ENCODE results near the gene SEMA3G.

SEMA3G gene

DNA sequence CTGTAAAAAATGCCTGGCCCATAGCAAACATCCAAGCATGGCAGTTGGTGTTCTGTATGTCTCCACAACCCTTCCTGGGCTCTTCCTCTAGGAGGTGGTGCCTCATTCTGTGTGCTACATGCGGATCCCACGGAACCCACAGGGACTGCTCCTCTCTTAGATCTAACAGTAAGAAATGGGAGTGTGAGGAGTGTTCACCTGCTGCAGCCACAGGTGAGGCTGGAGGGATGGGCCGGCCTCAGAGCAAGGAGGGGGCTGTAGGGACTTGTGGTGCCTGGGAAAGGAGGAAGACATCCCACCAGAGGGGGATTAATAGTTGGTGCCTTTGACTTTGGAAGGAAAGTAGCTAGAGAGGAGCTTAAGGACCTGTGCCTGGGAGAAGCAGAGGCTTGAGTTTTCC lies 22.2 kb downstream of the SEMA3G start:
- in situ Hi-C loops (cut with MboI; ENCODE audit: low sequenced_read_pairs), result no loop called here

DNA sequence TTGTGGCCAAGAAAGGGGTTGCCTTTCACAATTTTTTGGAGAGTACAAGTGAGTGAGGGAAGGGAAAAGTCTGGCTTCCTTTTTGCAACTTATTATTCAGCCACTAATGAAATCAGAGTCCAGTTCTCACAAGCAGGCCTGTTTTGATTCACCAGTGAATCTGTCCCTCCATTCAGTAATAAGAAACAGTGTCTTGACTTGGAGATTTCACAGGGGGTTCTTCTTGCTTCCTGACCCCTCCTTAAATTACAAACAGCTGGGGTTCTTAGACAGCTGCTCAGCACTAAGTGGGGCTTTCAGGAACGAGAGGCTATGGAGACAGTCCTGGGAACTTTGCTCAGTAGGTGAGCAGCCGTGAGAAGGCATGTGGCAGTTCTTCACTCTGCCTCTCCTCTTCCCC lies 24.5 kb downstream of the SEMA3G start:
- in situ Hi-C loops (cut with MboI; ENCODE audit: low sequenced_read_pairs), result no loop called here

DNA sequence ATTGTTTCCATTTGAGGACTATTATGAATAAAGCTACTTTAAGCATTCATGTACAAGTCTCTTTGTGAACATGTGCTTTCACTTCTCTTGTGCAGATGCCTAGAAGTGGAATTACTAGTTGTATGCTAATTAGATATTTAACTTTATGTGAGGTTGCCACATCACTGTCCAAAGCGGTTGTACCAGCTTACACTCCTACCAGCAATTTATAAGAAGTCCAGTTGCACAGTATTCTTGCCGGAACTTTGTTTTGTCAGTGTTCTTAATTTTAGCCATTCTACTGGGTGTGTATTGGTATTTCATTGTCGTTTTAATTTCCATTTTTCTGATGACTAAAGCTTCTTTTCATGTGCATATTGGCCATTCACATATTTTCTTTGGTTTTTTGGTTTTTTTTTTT lies 29.1 kb downstream of the SEMA3G start:
- in situ Hi-C loops (cut with MboI; ENCODE audit: low sequenced_read_pairs), result no loop called here

DNA sequence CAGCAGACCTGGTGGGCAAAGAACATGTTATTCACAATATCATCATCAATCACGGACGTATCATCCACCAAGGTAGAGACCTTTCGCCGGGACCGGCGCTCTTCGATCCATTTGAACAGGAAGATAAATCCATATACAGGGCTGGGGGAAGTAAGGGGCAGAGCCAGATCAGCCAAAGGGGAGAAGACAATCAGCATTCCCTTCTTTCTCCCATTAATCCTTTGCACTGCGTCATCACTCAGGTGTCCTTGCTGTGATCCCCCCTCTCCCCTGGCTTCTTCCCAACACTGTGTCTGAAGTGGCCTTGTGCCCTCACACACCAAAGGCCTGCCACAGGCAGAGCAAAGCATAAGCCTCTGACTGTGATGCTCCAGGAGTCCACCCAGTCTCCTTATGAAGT lies 36.4 kb downstream of the SEMA3G start:
- in situ Hi-C loops (cut with MboI; ENCODE audit: low sequenced_read_pairs), result no loop called here

DNA sequence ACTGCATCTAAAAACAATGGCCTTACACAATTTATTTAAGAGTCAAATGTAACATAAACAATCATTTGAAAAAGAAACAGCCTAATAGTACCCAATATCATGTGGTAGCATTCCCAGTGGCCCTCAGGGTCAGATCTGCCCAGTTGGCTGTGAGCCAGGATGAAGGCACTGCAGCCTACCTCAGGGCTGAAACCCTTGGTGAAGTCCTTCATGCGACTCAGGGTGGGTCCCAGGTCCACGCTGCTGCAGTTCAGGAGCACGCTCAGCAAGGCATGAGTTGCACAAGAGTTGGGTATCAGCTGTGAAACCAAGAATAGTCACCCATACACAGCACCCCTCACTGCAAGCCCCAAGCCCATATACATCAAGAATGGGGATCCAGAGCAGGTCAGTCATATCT lies 37.1 kb downstream of the SEMA3G start:
- in situ Hi-C loops (cut with MboI; ENCODE audit: low sequenced_read_pairs), result no loop called here

DNA sequence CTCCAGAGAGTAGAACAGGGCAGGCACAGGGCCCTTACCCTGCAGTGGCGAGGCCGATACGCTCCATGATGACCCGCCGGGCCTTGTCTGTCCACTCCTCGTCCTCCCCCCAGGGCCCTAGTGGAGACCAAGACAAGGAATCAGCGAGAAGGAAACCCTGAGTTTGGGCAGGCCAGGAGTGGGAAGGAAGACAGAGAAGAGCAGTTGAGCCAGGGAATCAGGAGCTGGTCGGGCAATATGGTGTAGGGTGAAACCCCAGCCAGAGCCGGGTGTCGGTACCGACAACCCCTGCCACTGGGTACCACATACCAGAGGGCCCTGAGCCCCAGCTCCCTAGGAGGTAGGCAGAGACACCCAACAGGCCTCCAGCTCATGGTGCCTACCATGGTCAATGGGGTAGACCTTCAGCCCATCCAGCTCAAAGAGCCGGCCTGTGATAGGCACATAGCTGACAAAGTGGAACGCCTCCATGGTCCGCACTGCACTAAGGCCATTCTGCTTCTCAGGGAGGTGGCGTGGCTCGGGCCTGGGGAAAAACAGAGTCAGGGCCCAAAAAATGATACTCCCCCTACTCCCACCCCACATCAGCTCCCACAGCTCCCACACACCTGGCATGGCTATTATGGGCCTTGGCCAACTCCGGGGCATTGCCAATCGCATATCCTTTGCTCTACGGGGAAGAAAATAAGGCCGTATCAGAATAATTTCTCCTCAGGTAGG lies 38.0 kb downstream of the SEMA3G start:
- in situ Hi-C loops (cut with MboI; ENCODE audit: low sequenced_read_pairs), result no loop called here

DNA sequence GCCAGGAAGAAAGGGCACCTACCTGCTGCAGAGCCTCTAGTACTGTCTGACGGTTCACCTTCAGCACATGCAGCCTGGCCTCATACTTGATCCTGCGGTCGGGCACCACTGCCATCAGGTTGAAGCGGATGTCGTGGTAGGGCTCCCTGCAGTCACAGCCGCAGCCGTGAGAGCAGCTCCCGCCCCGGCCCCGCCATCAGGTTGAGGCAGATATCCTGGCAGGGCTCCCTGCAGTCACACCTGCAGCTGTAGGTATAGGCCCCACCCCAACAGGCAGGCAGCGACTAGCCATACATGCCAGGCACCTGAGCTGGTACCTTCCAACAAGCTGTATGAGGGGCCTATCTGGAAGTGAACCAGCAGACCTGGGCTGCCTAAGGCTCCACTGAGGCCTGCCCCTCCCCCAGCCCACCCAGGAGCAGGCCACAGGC lies 38.7 kb downstream of the SEMA3G start:
- in situ Hi-C loops (cut with MboI; ENCODE audit: low sequenced_read_pairs), result no loop called here

DNA sequence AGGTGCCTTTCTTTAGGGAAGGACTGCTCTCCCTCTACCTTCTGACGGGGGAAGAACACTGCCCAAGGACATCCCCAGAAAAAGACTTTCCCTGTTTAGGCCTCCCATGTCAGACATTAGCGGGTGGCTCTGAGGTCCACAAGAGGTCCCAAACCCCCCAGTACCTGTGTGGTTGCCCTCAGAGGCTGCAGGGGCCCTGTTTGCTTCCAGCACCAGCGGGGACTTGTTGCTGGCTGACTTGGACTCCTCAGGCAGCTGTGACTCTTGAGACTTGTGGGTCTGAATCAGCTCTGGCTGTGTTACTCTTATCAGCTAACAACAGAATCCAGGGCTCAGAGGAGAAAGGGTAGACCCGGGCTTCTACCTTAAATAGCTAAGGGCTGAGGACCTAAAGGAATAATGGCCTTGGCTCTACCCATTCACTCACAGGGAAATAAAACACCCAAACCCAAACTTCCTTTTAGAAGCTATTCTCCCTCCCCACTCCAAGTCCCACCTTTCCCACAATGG lies 39.2 kb downstream of the SEMA3G start:
- in situ Hi-C loops (cut with MboI; ENCODE audit: low sequenced_read_pairs), result no loop called here

DNA sequence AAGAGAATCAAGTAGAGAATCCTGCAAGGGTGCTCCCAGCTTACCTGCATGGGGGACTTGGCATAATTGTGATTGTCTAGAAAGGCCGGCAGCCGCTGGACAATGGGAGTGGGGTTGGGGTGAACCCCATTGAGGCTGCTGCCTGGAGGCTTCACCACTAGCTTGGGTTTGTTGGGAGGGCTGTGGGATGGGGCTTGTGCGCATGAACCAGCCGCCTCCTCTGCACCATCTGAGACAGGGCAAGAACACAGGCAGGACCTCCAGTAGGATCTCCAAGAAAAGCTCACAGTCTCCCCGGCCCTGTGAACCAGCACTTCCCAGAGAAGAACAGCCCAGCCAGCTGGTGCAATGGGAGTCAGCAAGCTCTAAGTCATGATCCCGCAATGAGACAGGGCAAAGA lies 39.8 kb downstream of the SEMA3G start:
- in situ Hi-C loops (cut with MboI; ENCODE audit: low sequenced_read_pairs), result no loop called here

DNA sequence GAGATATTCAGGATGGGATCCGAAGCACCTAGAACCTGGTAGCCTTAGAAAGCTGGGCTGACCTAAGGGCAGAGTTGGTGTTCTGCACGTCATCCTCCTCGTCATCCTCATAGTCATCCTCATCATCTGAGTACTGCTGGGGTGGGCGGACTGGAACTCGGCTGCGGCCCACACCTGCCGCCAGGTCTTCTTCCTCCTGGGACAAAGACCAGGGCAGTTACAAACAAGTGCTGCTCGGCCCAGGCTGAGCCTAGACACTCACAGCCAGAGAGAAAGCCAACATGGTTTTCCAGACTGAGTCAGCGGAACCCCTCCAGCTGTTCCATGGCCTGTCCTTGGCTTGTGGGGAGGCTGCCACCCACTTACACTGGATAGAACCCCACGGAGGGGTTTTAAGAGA lies 40.5 kb downstream of the SEMA3G start:
- in situ Hi-C loops (cut with MboI; ENCODE audit: low sequenced_read_pairs), result no loop called here

DNA sequence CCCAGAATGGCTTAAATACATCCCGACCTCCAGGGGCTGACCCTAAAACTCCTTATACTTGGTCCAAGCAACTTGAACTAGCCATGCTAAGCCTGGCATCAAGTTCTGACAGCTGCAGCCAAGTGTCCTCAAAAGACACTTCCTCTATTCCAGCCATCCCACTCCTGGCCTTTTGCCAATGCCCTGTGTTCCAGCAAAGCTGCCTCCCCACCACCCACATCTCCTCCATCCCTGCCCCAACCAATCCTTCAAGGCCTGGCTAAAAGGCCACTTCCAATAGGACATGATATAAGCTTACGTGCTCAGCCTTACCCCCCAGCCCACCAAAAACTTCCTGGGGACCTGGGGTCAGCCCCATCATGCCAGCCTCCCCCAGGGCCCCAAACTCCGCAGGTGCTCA lies 40.9 kb downstream of the SEMA3G start:
- in situ Hi-C loops (cut with MboI; ENCODE audit: low sequenced_read_pairs), result no loop called here

DNA sequence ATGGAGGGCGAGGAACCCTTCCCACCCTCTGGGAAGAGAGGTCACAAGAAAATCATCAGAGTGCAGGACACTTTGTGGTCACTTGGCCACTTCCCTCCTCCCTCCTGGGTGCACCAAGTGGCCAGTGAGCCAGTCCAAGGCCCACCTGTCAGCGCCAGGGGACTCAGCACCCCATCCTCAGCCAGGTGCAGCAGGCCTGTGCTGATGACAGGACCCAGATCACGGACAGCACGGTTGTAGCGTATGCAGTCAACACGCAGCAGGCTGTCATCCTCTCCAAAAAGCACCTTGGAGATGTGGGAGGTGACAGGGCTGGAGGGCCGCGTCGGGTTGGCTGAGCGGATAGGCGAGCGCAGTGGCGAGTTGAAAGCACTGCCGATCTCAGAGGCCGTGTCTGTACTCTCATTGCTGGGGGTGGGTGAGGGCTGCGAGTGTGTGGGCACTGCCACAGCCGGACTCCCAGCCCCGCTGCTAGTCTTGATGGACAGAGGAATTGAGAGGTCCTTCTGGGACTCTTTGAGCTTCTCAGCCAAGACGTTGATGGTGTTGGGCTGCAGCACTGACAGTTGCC lies 41.5 kb downstream of the SEMA3G start:
- in situ Hi-C loops (cut with MboI; ENCODE audit: low sequenced_read_pairs), result no loop called here

DNA sequence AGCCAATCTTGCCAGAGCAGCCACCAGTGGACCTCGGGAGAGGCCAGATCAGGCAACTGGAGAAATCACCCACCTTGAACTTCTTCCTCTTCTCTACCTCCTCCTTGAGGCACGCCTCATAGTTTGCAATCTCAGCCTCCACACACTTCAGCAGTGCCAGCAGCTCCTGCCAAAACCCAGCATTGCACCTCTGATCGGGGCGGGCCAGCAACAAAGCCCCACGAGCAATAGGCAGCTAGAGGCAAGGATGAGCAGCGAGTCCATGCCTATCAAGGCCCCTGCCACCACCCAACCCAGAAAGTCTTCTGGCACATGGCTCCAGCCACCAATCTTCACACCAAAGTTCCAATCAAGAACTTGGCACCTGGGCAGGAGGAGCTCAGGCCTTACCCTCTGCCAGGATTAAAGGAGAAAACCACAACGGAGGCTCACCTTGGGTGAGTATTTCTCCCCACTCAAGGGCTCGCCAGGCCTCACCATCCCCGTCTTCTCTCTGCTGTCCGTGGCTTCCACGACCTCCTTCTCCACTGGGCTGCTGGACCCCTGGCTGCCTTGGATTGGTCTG lies 42.1 kb downstream of the SEMA3G start:
- in situ Hi-C loops (cut with MboI; ENCODE audit: low sequenced_read_pairs), result no loop called here

DNA sequence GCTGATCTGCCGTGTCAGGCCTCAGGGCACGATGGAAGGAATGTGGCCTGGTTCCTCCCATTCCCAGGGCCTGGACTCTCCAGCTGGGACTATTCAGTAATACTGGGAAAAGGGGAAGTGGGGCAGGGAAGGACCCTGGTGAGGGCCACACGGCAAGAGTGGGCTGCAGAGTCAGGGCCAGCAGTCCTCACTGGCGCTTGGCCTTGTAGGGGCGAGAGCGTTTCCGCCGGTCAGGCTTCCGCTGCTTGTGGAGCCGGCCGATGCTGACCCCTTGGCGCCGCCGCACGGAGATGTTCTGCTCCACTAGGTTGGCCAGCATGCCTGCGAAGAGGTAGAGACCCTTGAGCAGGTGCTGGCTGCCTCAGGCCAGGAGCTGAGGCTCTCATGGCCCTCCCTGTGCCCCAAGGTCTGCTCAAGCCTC lies 42.8 kb downstream of the SEMA3G start:
- in situ Hi-C loops (cut with MboI; ENCODE audit: low sequenced_read_pairs), result no loop called here

DNA sequence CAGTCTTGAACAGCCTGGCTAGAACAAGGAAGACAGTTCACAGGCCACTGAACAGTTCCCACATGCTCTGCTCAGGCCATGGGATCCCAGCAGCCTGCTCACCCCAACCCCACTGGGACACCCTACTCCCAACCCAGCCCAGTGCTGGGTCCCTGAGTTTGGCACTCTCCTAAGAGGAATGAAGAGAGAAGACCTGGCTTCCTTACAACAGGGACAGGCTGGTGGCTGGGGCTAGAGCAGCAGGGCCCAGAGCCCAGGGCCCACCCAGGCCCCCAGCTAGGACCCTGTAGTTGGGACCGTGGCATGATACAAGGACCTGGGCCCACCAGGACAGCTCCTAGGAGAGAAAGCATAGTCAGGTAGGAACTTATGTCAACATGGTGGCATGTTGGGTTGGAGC lies 43.4 kb downstream of the SEMA3G start:
- in situ Hi-C loops (cut with MboI; ENCODE audit: low sequenced_read_pairs), result no loop called here

DNA sequence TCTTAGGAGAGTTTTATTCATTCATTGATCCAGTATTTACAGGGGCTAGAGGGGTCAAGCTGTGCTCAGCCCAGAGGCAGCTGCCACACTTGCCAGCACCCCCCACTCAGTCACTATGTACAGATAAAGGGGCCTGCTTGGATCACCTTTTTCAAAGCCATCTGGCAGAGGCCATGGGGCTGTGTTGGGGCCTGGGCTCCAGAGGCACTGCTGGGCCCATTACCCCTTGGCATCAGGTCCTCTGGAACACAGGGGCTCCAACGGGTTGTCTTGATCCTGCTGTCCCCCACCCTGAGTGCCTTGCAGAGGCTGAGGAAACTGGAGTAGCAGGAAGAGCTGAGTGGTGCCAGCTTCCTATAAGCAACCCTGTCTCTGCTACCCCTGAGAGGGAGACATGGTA lies 43.9 kb downstream of the SEMA3G start:
- in situ Hi-C loops (cut with MboI; ENCODE audit: low sequenced_read_pairs), result no loop called here

DNA sequence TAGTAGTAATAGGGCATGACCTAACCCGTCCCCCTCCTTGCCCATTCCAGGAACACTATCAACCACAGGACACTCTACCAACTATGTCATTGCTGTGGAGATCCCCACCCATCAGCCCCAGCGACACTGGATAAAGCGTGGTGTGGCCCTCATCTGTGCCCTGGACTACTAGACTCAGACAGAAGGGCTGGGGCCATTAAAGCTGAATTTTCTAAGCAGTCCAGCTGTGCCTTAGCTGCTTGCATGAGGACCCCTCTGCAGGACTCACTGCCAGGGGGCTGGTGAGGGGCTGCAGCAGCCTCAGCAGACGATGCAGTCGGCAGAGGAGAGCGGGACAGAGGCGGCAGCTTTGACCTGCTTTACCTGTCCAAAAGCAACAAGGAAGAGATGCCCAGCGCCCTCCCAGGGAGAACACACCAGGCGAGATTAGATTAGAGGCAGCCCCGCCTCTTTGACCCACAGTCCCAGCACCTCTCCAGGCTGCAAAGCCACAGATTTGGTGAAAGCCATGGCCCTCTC lies 44.6 kb downstream of the SEMA3G start:
- in situ Hi-C loops (cut with MboI; ENCODE audit: low sequenced_read_pairs), result no loop called here

DNA sequence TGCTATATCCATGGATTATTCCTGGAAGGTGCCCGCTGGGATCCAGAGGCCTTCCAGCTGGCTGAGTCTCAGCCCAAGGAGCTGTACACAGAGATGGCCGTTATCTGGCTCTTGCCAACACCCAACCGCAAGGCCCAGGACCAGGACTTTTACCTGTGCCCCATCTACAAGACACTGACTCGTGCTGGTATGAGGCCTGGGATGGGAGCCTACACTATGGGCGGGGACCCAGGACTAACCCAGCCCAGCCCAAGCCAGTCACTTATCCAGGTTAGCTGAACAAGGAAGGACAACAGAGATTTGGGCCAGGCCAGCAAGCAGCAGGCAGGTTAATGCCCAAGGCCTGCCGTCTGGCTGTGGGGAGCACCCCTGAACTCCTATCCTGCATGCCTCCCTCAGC lies 45.3 kb downstream of the SEMA3G start:
- in situ Hi-C loops (cut with MboI; ENCODE audit: low sequenced_read_pairs), result no loop called here

DNA sequence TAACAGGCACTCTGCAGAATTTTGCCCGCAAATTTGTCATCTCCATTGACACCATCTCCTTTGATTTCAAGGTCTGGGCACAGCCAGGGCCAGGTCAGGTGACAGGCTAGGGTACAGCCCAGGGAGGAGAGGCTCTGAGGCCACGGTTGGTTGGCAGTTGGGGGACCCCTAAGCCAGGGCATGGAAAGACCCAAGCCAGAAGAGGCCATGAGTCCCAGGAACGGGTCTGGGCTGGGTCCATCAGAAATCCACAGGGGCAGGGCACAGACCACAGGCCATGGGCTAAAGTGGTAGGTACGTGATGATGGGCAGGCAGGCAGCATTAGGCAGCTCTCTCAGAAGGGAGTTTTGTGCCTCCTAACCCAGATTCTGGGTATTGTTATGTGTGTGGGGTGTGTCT lies 45.8 kb downstream of the SEMA3G start:
- in situ Hi-C loops (cut with MboI; ENCODE audit: low sequenced_read_pairs), result no loop called here

DNA sequence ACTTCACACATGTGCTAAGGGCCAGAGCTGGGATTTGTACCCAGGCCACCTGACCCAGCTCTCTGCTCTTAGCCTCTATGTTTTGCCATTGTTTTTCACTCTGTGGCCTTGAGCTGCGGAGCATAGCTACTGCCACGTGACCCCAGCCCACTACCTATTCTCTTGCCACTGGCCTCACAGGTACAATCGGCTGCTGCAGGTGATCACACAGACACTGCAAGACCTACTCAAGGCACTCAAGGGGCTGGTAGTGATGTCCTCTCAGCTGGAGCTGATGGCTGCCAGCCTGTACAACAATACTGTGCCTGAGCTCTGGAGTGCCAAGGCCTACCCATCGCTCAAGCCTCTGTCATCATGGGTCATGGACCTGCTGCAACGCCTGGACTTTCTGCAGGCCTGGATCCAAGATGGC lies 46.2 kb downstream of the SEMA3G start:
- in situ Hi-C loops (cut with MboI; ENCODE audit: low sequenced_read_pairs), result no loop called here

DNA sequence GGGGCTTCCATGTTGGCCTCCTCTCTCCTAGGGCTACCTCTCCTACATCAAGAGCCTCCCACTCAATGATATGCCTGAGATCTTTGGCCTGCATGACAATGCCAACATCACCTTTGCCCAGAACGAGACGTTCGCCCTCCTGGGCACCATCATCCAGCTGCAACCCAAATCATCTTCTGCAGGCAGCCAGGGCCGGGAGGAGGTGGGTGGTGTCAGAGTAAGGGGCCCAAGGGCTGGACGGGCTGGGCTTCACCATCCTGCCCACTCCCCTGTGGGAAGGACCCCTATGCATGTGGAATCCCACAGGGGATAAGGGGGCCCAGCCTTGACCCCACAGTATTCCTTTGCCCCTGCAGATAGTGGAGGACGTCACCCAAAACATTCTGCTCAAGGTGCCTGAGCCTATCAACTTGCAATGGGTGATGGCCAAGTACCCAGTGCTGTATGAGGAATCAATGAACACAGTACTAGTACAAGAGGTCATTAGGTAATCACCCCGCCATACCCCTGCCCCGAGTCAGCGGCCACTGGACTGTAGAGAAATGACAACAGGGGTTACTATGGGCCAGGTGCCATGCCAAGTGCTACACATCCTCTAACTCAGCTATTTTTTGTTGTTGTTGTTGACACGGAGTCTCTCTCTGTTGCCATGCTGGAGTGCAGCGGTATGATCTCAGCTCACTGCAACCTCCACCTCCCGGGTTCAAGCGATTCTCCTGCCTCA lies 47.1 kb downstream of the SEMA3G start:
- in situ Hi-C loops (cut with MboI; ENCODE audit: low sequenced_read_pairs), result no loop called here
